H1 (cell line): ENCODE results near the gene ARID2. TPM values are rescaled to one million over a fixed set of nuclear protein-coding genes. Genes with fewer than 3 reads are reported as not detected.

Experiments
- CTCF ChIA-PET: fragments of 300-600 bp; sonication (Branson Sonifier 250); formaldehyde crosslinking; loops from one replicate; lab custom pipeline; 2021; ENCODE audit not compliant: partially characterized antibody; lab: Charles Lee
- POLR2A ChIA-PET: fragments of 300-600 bp; sonication (Branson Sonifier 250); formaldehyde crosslinking; loops from one replicate; lab custom pipeline; 2021; ENCODE audit warnings: inconsistent platforms; ENCODE audit not compliant: partially characterized antibody; lab: Charles Lee
- DNase-seq, 2 experiments: peaks; one replicate each; pipeline versions ENCODE4 v3.0.0 to v3.0.0-alpha.2; 2010 to 2022; ENCODE audit warnings: low spot score in 2 of 2, low read depth in 1 of 2, mixed read lengths in 1 of 2
- FAIRE-seq: peaks from 2 replicates; lab custom pipeline; 2011; peaks lifted over from hg19 to GRCh38; lab: Jason Lieb, UNC
- H2AFZ ChIP-seq: 2 replicates; pipeline ENCODE4 v1.8.1; 2012; ENCODE audit warnings: low read length, inconsistent platforms
- H2AK5ac ChIP-seq: 2 replicates; pipeline ENCODE4 v1.6.1; 2013; ENCODE audit warnings: low read depth, low read length
- H2BK120ac ChIP-seq: replicated peaks from 2 replicates; pipeline ENCODE3; 2013; ENCODE audit warnings: low read depth, low read length, inconsistent platforms
- H2BK12ac ChIP-seq: 2 replicates; pipeline ENCODE4 v1.6.1; 2013; ENCODE audit warnings: low read depth, low read length
- H2BK15ac ChIP-seq: 2 replicates; pipeline ENCODE4 v1.6.1; 2013; ENCODE audit warnings: low read length
- H2BK20ac ChIP-seq: 2 replicates; pipeline ENCODE4 v1.6.1; 2013; ENCODE audit warnings: low read length
- H2BK5ac ChIP-seq: 2 replicates; pipeline ENCODE4 v1.6.1; 2013; ENCODE audit warnings: low read depth, low read length
- H3K14ac ChIP-seq: 2 replicates; pipeline ENCODE4 v1.6.1; 2013; ENCODE audit warnings: inconsistent platforms; ENCODE audit not compliant: insufficient read length
- H3K18ac ChIP-seq: 2 replicates; pipeline ENCODE4 v1.6.1; 2013; ENCODE audit warnings: low read length; ENCODE audit errors: extremely low read depth
- H3K23ac ChIP-seq: 2 replicates; pipeline ENCODE4 v1.6.1; 2013; ENCODE audit warnings: inconsistent platforms; ENCODE audit not compliant: insufficient read length
- H3K23me2 ChIP-seq: 2 replicates; pipeline ENCODE4 v1.6.1; 2013; ENCODE audit warnings: low read depth, low read length
- H3K27ac ChIP-seq: 2 replicates; pipeline ENCODE4 v1.6.1; 2011; ENCODE audit warnings: low read depth, low read length, inconsistent platforms
- H3K27me3 ChIP-seq, 4 experiments: replicated peaks in 1 of 4; 1 replicate in 1 of 4; 2 replicates in 3 of 4; pipeline versions ENCODE4 v1.6.1 to v1.8.1; 2011 to 2013; ENCODE audit warnings: low read length in 3 of 4, mild to moderate bottlenecking in 3 of 4, inconsistent platforms in 2 of 4, mixed read lengths in 2 of 4, moderate library complexity in 1 of 4; ENCODE audit not compliant: control insufficient read depth in 3 of 4, insufficient read depth in 3 of 4; ENCODE audit errors: extremely low read depth in 1 of 4
- H3K36me3 ChIP-seq, 4 experiments: 2 replicates each; pipeline versions ENCODE4 v1.6.1 to v1.8.1; 2011 to 2013; ENCODE audit warnings: mild to moderate bottlenecking in 4 of 4, low read length in 3 of 4, moderate library complexity in 2 of 4, control low read depth in 1 of 4, inconsistent platforms in 1 of 4; ENCODE audit not compliant: insufficient read depth in 4 of 4, control insufficient read depth in 2 of 4
- H3K4ac ChIP-seq: replicated peaks from 2 replicates; pipeline ENCODE3; 2013; ENCODE audit warnings: low read length, low read depth, mixed read lengths, inconsistent platforms; ENCODE audit not compliant: insufficient read length
- H3K4me1 ChIP-seq, 4 experiments: replicated peaks in 1 of 4; 1 replicate in 1 of 4; 2 replicates in 3 of 4; pipeline versions ENCODE4 v1.6.1 to v1.8.1; 2011 to 2013; ENCODE audit warnings: low read length in 3 of 4, inconsistent platforms in 2 of 4, mixed read lengths in 1 of 4; ENCODE audit not compliant: insufficient read depth in 4 of 4, control insufficient read depth in 3 of 4
- H3K4me2 ChIP-seq, 2 experiments: 2 replicates each; pipeline versions ENCODE4 v1.6.1 to v1.8.1; 2011 to 2013; ENCODE audit warnings: low read depth in 2 of 2, low read length in 2 of 2, control low read depth in 1 of 2, inconsistent platforms in 1 of 2, mild to moderate bottlenecking in 1 of 2; ENCODE audit not compliant: insufficient read depth in 1 of 2
- H3K4me3 ChIP-seq, 4 experiments: fragments of 200-600, 300-600 bp in 1 of 4; sonication (generic), shearing (Covaris generic), sonication (Bioruptor Twin) in 1 of 4; 2 replicates each; pipeline versions ENCODE4 v1.5.1 to v1.8.1; 2011 to 2016; ENCODE audit warnings: low read length in 4 of 4, low read depth in 3 of 4, control low read depth in 2 of 4, inconsistent platforms in 2 of 4, mild to moderate bottlenecking in 2 of 4, mixed read lengths in 1 of 4, moderate library complexity in 1 of 4; ENCODE audit not compliant: insufficient read depth in 2 of 4; ENCODE audit errors: extremely low read depth in 1 of 4
- H3K56ac ChIP-seq: replicated peaks from 2 replicates; pipeline ENCODE3; 2013; ENCODE audit warnings: low read depth, mild to moderate bottlenecking, mixed read lengths, low read length, inconsistent platforms; ENCODE audit not compliant: insufficient read length
- H3K79me1 ChIP-seq: 2 replicates; pipeline ENCODE4 v1.6.1; 2013; ENCODE audit warnings: low read depth, low read length, control low read depth
- H3K79me2 ChIP-seq, 2 experiments: 2 replicates each; pipeline versions ENCODE4 v1.6.1 to v1.8.1; 2012 to 2013; ENCODE audit warnings: low read length in 2 of 2, mild to moderate bottlenecking in 2 of 2, inconsistent platforms in 1 of 2; ENCODE audit not compliant: insufficient read depth in 2 of 2, control insufficient read depth in 1 of 2
- H3K9ac ChIP-seq, 4 experiments: replicated peaks in 1 of 4; 1 replicate in 1 of 4; 2 replicates in 3 of 4; pipeline versions ENCODE4 v1.6.1 to v1.8.1; 2011 to 2013; ENCODE audit warnings: low read depth in 3 of 4, low read length in 3 of 4, control low read depth in 2 of 4, mild to moderate bottlenecking in 2 of 4, moderate library complexity in 2 of 4, inconsistent platforms in 1 of 4; ENCODE audit errors: extremely low read depth in 1 of 4
- H3K9me3 ChIP-seq, 2 experiments: 2 replicates each; pipeline versions ENCODE4 v1.6.1 to v1.8.1; 2012 to 2013; ENCODE audit warnings: mild to moderate bottlenecking in 2 of 2, moderate library complexity in 2 of 2, control low read depth in 1 of 2, inconsistent platforms in 1 of 2, low read depth in 1 of 2, low read length in 1 of 2, mixed read lengths in 1 of 2; ENCODE audit not compliant: insufficient read depth in 2 of 2
- H4K20me1 ChIP-seq, 2 experiments: replicated peaks in 1 of 2; 2 replicates each; pipeline versions ENCODE3 to v1.8.1; 2011 to 2013; ENCODE audit warnings: inconsistent platforms in 2 of 2, low read length in 2 of 2, mild to moderate bottlenecking in 1 of 2; ENCODE audit not compliant: insufficient read depth in 2 of 2, control insufficient read depth in 1 of 2
- H4K5ac ChIP-seq: 2 replicates; pipeline ENCODE4 v1.6.1; 2013; ENCODE audit warnings: low read length, low read depth, mixed read lengths, inconsistent platforms; ENCODE audit not compliant: insufficient read length
- H4K8ac ChIP-seq: 2 replicates; pipeline ENCODE4 v1.8.0; 2013; ENCODE audit warnings: mild to moderate bottlenecking, moderate library complexity, low read length, inconsistent platforms; ENCODE audit not compliant: insufficient read depth; ENCODE audit errors: extremely low read depth
- H4K91ac ChIP-seq: replicated peaks from 2 replicates; pipeline ENCODE3; 2013; ENCODE audit warnings: low read length, mixed read lengths, inconsistent platforms; ENCODE audit not compliant: insufficient read length
- CHD1 ChIP-seq: IDR thresholded peaks from 2 replicates; pipeline ENCODE4 v1.6.1; 2012; ENCODE audit warnings: low read depth, low read length, improper control_type of control experiment
- E2F6 ChIP-seq: IDR thresholded peaks from 2 replicates; pipeline ENCODE4 v1.6.1; 2012; ENCODE audit warnings: inconsistent platforms
- POLR2A ChIP-seq, 2 experiments: IDR thresholded peaks; 1 replicate in 1 of 2; 2 replicates in 1 of 2; pipeline ENCODE4 v1.6.1; 2011; ENCODE audit warnings: low read depth in 2 of 2, low read length in 2 of 2, mild to moderate bottlenecking in 2 of 2; ENCODE audit errors: control extremely low read depth in 1 of 2
- POLR2AphosphoS5 ChIP-seq: IDR thresholded peaks from 2 replicates; pipeline ENCODE4 v1.6.1; 2011; ENCODE audit warnings: low read depth, low read length
- YY1 ChIP-seq: IDR thresholded peaks from 2 replicates; pipeline ENCODE4 v1.6.1; 2011; ENCODE audit warnings: low read depth, mild to moderate bottlenecking, low read length
- WGBS, 2 experiments: shearing (Covaris generic) in 1 of 2; methylation state at CpG; one replicate each; pipeline versions ENCODE4 v1.1.6 to v1.1.7; 2013 to 2015; ENCODE audit warnings: low lambda C conversion rate in 2 of 2, mixed read lengths in 2 of 2, inconsistent platforms in 1 of 2, low coverage in 1 of 2, missing lambda C conversion rate in 1 of 2; ENCODE audit not compliant: insufficient replicate concordance in 2 of 2, insufficient coverage in 1 of 2, insufficient read length in 1 of 2; ENCODE audit errors: extremely low coverage in 1 of 2, missing lambda C conversion rate in 1 of 2; 5-methylcytosine and 5-hydroxymethylcytosine counted together
- polyA plus RNA-seq, 7 experiments: library from polyadenylated mRNA; depleted of rRNA in 3 of 7; stranded (reverse) in 5 of 7; unstranded in 2 of 7; fragments of >200 nt in 5 of 7; fragments of 200-250 nt in 2 of 7; gene quantifications; 1 replicate in 5 of 7; 2 replicates in 1 of 7; 4 replicates in 1 of 7; pipeline versions ENCODE4 v1.2.1 to v1.2.3, GENCODE V29; 2011 to 2013; ENCODE audit warnings: missing spikeins in 2 of 7, mixed read lengths in 2 of 7
- total RNA-seq: library from RNA; stranded (reverse); fragmentation: NEBNext Ultra II Directional; extraction: Animal tissue kit (Norgen Biotek cat#: 25700); gene quantifications from 2 replicates; pipeline ENCODE4 v1.2.1, GENCODE V29; 2021

Gene ARID2
- total and polyA plus RNA-seq, 2 of the 8 experiments (the other 6 are each of a cell fraction or from before 2014, with no cell fraction given), result 32.0 to 45.2 TPM

DNA sequence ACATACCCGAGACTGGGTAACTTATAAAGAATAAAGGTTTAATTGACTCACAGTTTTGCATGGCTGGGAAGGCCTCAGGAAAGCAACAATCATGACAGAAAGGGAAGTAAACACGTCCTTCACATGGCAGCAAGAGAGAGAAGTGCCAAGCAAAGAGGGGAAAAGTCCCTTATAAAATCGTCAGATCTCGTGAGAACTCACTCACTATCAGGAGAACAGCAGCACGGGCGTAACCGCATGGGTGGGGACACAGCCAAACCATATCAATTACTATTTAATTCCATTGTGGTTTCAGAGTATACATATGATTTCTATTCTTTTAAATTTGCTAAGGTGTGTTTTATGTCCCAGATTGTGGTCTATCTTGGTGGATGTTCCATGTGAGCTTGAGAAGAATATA lies 142.9 kb downstream of the ARID2 start:
- Histone ChIP-seq H3K23me2 (no peaks in the 10 kb centered on the region), H4K20me1 (peaks cover 1 to 2% of the 10 kb centered on the region in 2 experiments), H2BK20ac (no peak overlapping the region), H3K27ac (no peak overlapping the region), H3K79me2 (0 out of 4 replicates have a peak, but pooled peaks cover 0 to 5% of the 10 kb centered on the region in 2 experiments), H3K4me1 (no peaks in the 10 kb centered on the region), H2AK5ac (no peak overlapping the region), H2BK15ac (no peak overlapping the region), H3K9me3 (no peaks in the 10 kb centered on the region), H3K56ac (no peak overlapping the region), H3K36me3 (peaks cover 0 to 28% (median 16%) of the 10 kb centered on the region in 4 experiments; a peak in 6 of 8 replicates), H3K4me3 (no peak overlapping the region), H2BK12ac (no peak overlapping the region), H3K14ac (no peak overlapping the region), H3K27me3 (no peaks in the 10 kb centered on the region), H2BK5ac (no peak overlapping the region), H4K8ac (no peak overlapping the region), H3K23ac (no peak overlapping the region), H3K9ac (no peak overlapping the region), H2BK120ac (no peak overlapping the region), H4K5ac (no peak overlapping the region), H3K4ac (no peak overlapping the region), H4K91ac (no peak overlapping the region), H3K4me2 (no peak overlapping the region), H3K18ac (no peak overlapping the region), H3K79me1 (no peaks in the 10 kb centered on the region), H2AFZ (no peak overlapping the region)
- ChIA-PET CTCF (no interaction called here), POLR2A (interaction anchor here (0.6 kb wide), 1 partner anchor 997 kb away, joined by 3 read pairs; no protein-coding TSS in a partner anchor)
- 93% methylated on average over 7 of the region's 7 CpGs; no CpG with 5 or more reads in 1 of the 2 experiments for WGBS, 2 experiments
- FAIRE-seq (no peak), DNase-seq (no peak)
- TF ChIP-seq POLR2A (IDR thresholded peaks at IDR 0.05; ENCODE audit: control extremely low read depth in 1 of 2, low read depth in 2 of 2, low read length in 2 of 2), result no peak
- TF ChIP-seq POLR2AphosphoS5, result no peak
- TF ChIP-seq YY1, result no peak
- no peak for TF ChIP-seq CHD1
- TF ChIP-seq E2F6, result no peak
